Measurements from ENCODE around the gene LRRC10B. TPM values are rescaled to one million over a fixed set of nuclear protein-coding genes. Genes with fewer than 3 reads are reported as not detected.
"Not testable (repeated sequence)": the region's sequence is repeated elsewhere in the genome, so short reads cannot be mapped to it uniquely, and the experiment has no call there.

LRRC10B gene
- total RNA-seq, 2 experiments from 2014 or later = not detected

GRCh38 chr11:61476371-61476770, 32.2 kb upstream of the LRRC10B start:
- no peak overlapping the region for H3K27ac Mint-ChIP-seq
- peaks cover 14% of the 10 kb centered on the region for H3K4me1 Mint-ChIP-seq (ENCODE audit: low read depth)
- ChIA-PET CTCF (interaction anchor here (0.7 to 16.7 kb wide), 13 partner anchors 8 to 257 kb away, joined by 3 to 253 read pairs (median 4); partner anchors contain the start of gene LRRC10B), POLR2A (no interaction called here)
- peaks cover under 1% of the 10 kb centered on the region for H3K27me3 Mint-ChIP-seq
- intact Hi-C loops (cut with micrococcal nuclease) = loop anchor here (5.0 kb wide), 1 partner anchor 151 kb away; no protein-coding TSS in a partner anchor
- H3K4me3 Mint-ChIP-seq = no peak overlapping the region
- ATAC-seq = no peak
- DNase-seq = no peak
- H3K36me3 Mint-ChIP-seq (ENCODE audit: low read depth) = peaks cover 6% of the 10 kb centered on the region
- no peak for TF ChIP-seq CTCF (IDR thresholded peaks at IDR 0.05)
- H3K9me3 Mint-ChIP-seq = no peaks in the 10 kb centered on the region

DNA sequence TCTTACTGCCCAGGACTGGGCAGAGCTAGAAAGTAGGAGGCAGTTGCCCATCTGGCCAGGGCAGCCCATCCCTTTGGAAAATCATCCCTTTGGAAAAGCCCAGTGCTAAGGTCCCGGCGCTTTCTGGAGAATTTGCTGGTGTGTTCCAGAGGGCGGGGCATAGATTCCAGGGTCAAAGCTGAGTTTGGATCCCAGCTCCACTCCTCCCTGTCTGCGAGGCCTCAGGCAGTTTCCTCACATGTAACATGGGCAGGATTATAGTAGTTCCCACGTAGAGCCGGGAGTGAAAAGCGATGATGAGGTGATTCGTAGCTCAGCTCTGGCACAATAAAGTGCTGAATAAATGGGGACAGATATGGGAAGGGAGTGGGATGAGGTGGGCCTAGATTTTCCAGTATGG, 31.4 kb upstream of the LRRC10B start:
- Mint-ChIP-seq H3K4me1 (ENCODE audit: low read depth) (peaks cover 15% of the 10 kb centered on the region), H3K27ac (no peak overlapping the region), H3K9me3 (no peaks in the 10 kb centered on the region), H3K4me3 (no peak overlapping the region), H3K36me3 (ENCODE audit: low read depth) (peaks cover 6% of the 10 kb centered on the region), H3K27me3 (peaks cover 2% of the 10 kb centered on the region)
- TF ChIP-seq CTCF (IDR thresholded peaks at IDR 0.05) = no peak
- DNase-seq = no peak
- ChIA-PET POLR2A (no interaction called here), CTCF (interaction anchor here (0.7 to 16.7 kb wide), 18 partner anchors 8 to 256 kb away, joined by 3 to 253 read pairs (median 4); partner anchors contain the start of gene LRRC10B)
- no peak for ATAC-seq
- intact Hi-C loops (cut with micrococcal nuclease) = loop anchor here (5.0 kb wide), 1 partner anchor 150 kb away; no protein-coding TSS in a partner anchor

GRCh38 chr11:61477727-61478148, 30.8 kb upstream of the LRRC10B start:
- ATAC-seq = peak; percentile 64
- ChIA-PET POLR2A (interaction anchor here (1.5 to 2.5 kb wide), 2 partner anchors 31 to 39 kb away, joined by 3 to 7 read pairs; partner anchors contain the start of gene LRRC10B), CTCF (interaction anchor here (0.6 to 16.7 kb wide), 23 partner anchors 9 to 237 kb away, joined by 3 to 253 read pairs (median 5); partner anchors contain the start of gene LRRC10B)
- H3K4me1 Mint-ChIP-seq (ENCODE audit: low read depth) = peaks cover 15% of the 10 kb centered on the region
- H3K36me3 Mint-ChIP-seq (ENCODE audit: low read depth) = peaks cover 4% of the 10 kb centered on the region
- H3K27me3 Mint-ChIP-seq = peaks cover 2% of the 10 kb centered on the region
- TF ChIP-seq CTCF (IDR thresholded peaks at IDR 0.05) = peak; percentile 94
- H3K9me3 Mint-ChIP-seq = no peaks in the 10 kb centered on the region
- intact Hi-C loops (cut with micrococcal nuclease) = loop anchor here (2.0 to 5.0 kb wide), 2 partner anchors 39 to 150 kb away; no protein-coding TSS in a partner anchor
- no peak overlapping the region for H3K4me3 Mint-ChIP-seq
- DNase-seq = peak; percentile 70
- no peak overlapping the region for H3K27ac Mint-ChIP-seq

DNA sequence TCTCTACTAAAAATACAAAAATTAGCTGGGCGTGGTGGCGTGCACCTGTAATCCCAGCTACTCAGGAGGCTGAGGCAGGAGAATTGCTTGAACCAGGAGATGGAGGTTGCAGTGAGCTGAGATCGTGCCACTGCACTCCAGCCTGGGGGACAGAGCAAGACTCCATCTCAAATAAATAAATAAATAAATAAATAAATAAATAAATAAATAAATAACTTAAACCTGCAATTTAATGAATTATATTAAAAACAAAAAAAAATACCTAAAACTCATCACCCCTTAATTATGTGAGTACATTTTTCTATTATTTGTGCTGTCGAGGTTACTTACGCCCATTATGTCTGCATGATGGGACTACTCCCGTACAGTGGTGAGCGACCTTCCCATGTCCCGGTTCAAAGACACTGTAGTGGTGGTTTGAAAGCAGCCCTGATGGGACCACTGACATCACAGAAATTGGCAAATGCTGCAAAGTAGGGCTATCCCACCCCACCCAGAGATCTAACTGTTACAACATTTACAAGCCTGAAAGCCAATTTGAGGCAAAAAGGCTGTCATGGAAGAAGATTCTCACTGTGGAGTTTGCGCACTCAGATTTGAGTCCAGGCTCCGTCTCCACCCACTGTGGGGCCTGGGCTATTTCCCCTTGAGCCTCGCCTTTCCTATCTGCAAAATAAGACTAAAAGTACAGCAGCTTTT, 29.0 kb upstream of the LRRC10B start:
- ChIA-PET CTCF (interaction anchor here (1.3 to 16.7 kb wide), 10 partner anchors 8 to 159 kb away, joined by 3 to 253 read pairs (median 5); partner anchors contain the start of gene LRRC10B), POLR2A (interaction anchor here (2.5 kb wide), 1 partner anchor 37 kb away, joined by 7 read pairs; no protein-coding TSS in a partner anchor)
- not testable (repeated sequence) for DNase-seq; H3K27me3 Mint-ChIP-seq; H3K4me1 Mint-ChIP-seq (ENCODE audit: low read depth); H3K9me3 Mint-ChIP-seq; H3K27ac Mint-ChIP-seq; H3K4me3 Mint-ChIP-seq; ATAC-seq; H3K36me3 Mint-ChIP-seq (ENCODE audit: low read depth)
- intact Hi-C loops (cut with micrococcal nuclease) = loop anchor here (2.0 to 5.0 kb wide), 2 partner anchors 37 to 148 kb away; no protein-coding TSS in a partner anchor

DNA sequence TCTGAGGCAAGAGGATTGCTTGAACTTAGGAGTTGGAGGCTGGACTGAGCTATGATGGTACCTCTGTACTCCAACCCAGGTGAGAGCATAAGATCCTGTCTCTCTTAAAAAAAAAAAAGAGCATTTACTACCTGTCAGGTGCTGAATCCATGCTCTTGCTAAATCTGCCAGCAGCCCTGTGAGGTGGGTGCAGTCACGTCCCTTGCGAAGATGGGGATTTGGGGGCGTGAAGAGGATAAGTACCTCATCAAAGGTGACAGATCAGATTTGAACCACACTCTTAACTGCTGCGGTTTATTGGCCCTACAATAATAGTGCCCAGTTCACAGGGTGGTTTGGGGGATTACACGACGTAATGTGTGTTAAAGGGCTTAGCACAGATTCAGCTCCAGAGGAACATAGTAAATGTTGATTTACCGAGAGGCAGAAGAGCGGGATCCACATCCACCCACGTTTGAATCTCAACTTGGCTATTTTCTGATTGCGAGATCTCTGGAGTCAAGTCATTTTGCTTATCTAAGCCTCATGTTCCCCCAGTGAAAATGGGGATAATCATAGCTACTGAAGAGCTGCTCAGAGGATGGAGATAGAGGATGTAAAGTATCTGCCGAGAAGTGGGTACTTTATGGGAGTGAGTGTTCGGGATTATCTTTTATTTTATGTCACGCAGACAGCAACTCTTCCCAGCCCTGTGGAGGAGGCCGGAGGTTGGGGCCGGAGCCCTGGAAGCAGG, 28.1 kb upstream of the LRRC10B start:
- Mint-ChIP-seq H3K9me3 (no peaks in the 10 kb centered on the region), H3K4me1 (ENCODE audit: low read depth) (peaks cover 7% of the 10 kb centered on the region), H3K4me3 (no peak overlapping the region), H3K36me3 (ENCODE audit: low read depth) (no peaks in the 10 kb centered on the region), H3K27ac (no peak overlapping the region), H3K27me3 (peaks cover 4% of the 10 kb centered on the region)
- CTCF ChIA-PET = interaction anchor here (1.0 to 16.7 kb wide), 4 partner anchors 27 to 158 kb away, joined by 3 to 253 read pairs (median 3); no protein-coding TSS in a partner anchor
- DNase-seq (no peak), ATAC-seq (no peak)
- intact Hi-C loops (cut with micrococcal nuclease) = no loop called here
- TF ChIP-seq CTCF (IDR thresholded peaks at IDR 0.05) = no peak
- POLR2A ChIA-PET = no interaction called here

Measured in activated CD8-positive, alpha-beta T cell treated with anti-CD3 and anti-CD28 coated beads for 36 hours (primary cell).